Upper lobe of right lung (tissue), 1 donor: ENCODE data around the gene AGXT2. TPM values are rescaled to one million over a fixed set of nuclear protein-coding genes. Genes with fewer than 3 reads are reported as not detected.

ENCODE experiments used
- ATAC-seq: fragments of 200-7000 bp; cut with Tn5 transposase; one replicate; pipeline ENCODE4 v1.9.1; 2020; ENCODE audit warnings: mild to moderate bottlenecking, moderate library complexity
- DNase-seq: peaks from one replicate; pipeline ENCODE4 v3.0.0-alpha.2; 2020
- H3K27ac ChIP-seq: fragments of 200-600 bp; one replicate; pipeline ENCODE4 v1.8.0; 2022
- H3K27me3 ChIP-seq: fragments of 200-600 bp; one replicate; pipeline ENCODE4 v1.8.0; 2022; ENCODE audit warnings: mild to moderate bottlenecking
- H3K36me3 ChIP-seq: fragments of 200-600 bp; one replicate; pipeline ENCODE4 v1.8.0; 2022
- H3K4me1 ChIP-seq: fragments of 200-600 bp; one replicate; pipeline ENCODE4 v1.8.0; 2022
- H3K4me3 ChIP-seq: fragments of 200-600 bp; one replicate; pipeline ENCODE4 v1.8.0; 2022; ENCODE audit warnings: mild to moderate bottlenecking
- H3K9me3 ChIP-seq: fragments of 200-600 bp; one replicate; pipeline ENCODE4 v1.8.0; 2022
- intact Hi-C: fragments of 100-400 bp; cut with DNase I; formaldehyde crosslinking; loops from one replicate; pipeline ENCODE4 v1.11.0; 2022
- total RNA-seq: library from RNA; stranded (reverse); fragmentation: NEBNext Ultra II Directional; extraction: Animal tissue kit (Norgen Biotek cat#: 25700); gene quantifications from one replicate; pipeline ENCODE4 v1.2.1, GENCODE V29; 2021
- TF ChIP-seq, protein P1 (sequence below): fragments of 200-600 bp; IDR thresholded peaks from one replicate; pipeline ENCODE4 v1.8.0; 2022; ENCODE audit warnings: antibody characterized with exemption
- donor health status: DM: no; HTN: yes; CAD: no; lungs with severe emphysema.

The AGXT2 gene
- total RNA-seq, 1 donor from 2014 or later, result not detected

DNA sequence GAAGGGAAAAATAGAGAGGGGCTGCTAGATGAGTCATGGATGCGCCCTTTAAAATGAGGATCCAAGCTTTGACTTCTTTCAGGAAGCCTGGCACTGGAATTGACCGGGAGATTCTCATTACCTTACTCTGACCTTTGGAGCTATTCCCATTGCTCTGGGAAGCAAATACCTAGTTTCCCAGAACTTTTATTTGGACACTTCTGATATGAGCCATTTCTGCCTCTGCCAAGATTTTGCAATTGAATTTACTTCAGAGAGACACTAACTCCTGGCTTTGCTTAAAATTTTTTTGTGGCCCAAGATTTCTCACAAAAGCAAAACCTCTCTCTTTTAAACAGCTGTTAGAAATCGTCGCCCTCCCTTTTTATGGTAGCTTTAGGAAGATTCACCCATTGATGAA lies 15.7 kb upstream of the AGXT2 start:
- intact Hi-C loops, result no loop called here
- H3K27me3 ChIP-seq, result no peaks in the 10 kb centered on the region
- H3K9me3 ChIP-seq, result no peaks in the 10 kb centered on the region
- ATAC-seq (no peak), DNase-seq (no peak)
- no peak overlapping the region for H3K27ac ChIP-seq
- H3K4me1 ChIP-seq, result peaks cover 6% of the 10 kb centered on the region
- H3K36me3 ChIP-seq, result no peaks in the 10 kb centered on the region
- no peak overlapping the region for H3K4me3 ChIP-seq
- TF ChIP-seq, protein P1, sequence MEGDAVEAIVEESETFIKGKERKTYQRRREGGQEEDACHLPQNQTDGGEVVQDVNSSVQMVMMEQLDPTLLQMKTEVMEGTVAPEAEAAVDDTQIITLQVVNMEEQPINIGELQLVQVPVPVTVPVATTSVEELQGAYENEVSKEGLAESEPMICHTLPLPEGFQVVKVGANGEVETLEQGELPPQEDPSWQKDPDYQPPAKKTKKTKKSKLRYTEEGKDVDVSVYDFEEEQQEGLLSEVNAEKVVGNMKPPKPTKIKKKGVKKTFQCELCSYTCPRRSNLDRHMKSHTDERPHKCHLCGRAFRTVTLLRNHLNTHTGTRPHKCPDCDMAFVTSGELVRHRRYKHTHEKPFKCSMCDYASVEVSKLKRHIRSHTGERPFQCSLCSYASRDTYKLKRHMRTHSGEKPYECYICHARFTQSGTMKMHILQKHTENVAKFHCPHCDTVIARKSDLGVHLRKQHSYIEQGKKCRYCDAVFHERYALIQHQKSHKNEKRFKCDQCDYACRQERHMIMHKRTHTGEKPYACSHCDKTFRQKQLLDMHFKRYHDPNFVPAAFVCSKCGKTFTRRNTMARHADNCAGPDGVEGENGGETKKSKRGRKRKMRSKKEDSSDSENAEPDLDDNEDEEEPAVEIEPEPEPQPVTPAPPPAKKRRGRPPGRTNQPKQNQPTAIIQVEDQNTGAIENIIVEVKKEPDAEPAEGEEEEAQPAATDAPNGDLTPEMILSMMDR, result no peak

DNA sequence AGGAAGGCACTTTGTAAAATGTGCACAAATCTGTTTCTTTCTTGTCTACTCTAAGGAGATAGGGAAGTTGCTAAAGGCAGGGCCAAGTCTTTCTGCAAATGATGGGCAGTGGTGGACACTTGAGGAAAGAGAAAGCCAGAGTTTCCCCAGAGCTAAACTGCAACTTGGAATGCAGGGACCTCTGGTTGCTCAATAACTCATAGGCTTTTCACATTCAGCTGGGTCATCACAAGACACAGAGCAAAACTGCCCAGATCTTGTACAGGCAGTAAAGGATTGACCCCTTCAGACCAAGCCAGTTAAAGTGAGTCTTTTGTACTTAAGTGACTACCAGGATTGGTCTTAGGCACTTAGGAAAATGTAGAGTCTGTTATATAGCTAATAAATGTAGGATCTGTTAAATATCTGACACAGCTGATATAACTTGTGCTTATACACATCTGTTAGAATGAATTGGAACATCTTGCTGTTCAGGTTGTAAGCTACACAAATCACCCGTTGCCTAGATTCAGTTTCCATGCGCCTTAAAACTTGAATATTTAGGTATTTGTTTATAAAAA lies 13.5 kb upstream of the AGXT2 start:
- Histone ChIP-seq H3K4me1 (peaks cover 6% of the 10 kb centered on the region), H3K9me3 (no peaks in the 10 kb centered on the region), H3K36me3 (no peaks in the 10 kb centered on the region), H3K4me3 (no peak overlapping the region), H3K27ac (no peak overlapping the region), H3K27me3 (no peaks in the 10 kb centered on the region)
- peak; percentile 58 for ATAC-seq
- intact Hi-C loops, result no loop called here
- TF ChIP-seq, protein P1, result no peak
- DNase-seq, result no peak

DNA sequence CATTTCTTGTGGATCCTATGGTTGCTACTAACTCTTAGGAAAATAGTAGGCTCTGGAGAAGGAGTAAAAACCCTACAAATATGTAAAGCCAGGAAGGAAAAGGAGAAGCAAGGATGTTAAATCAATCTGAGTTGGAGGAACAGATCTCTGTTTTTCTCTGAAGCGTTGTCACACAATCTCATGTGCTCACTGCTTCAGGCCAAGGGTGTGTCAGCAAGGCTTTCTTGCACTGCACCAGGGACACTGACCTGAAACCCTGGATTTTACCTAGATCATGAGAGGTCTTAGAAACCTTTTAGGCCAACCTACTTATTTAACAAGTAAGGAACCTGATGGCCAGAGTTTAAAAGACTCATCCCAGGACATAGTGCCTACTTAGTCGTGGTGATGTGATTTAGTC lies 12.5 kb upstream of the AGXT2 start:
- H3K9me3 ChIP-seq, result no peaks in the 10 kb centered on the region
- no peaks in the 10 kb centered on the region for H3K36me3 ChIP-seq
- no peak overlapping the region for H3K4me3 ChIP-seq
- H3K4me1 ChIP-seq, result peaks cover 6% of the 10 kb centered on the region
- TF ChIP-seq, protein P1, result no peak
- ATAC-seq, result no peak
- H3K27me3 ChIP-seq, result no peaks in the 10 kb centered on the region
- intact Hi-C loops, result no loop called here
- H3K27ac ChIP-seq, result no peak overlapping the region
- no peak for DNase-seq

DNA sequence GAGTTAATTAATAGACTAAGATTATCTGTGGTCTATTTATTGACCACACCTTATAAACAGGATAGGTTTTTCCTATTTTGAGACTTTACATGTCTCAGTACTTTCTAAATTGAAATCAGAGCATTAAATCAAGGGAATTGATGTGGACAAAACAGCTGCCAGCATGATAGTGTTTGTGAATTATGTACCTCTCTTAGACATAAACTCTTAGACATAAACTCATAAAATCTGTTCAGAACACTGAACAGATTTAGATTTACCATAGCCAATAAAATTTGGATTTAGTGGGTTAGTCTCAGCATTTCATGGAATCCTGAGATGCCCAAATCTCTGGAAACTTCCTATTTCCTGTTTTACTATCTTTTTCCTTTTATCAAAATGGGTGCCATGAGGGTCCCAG lies 11.5 kb upstream of the AGXT2 start:
- TF ChIP-seq, protein P1, result no peak
- intact Hi-C loops, result no loop called here
- no peaks in the 10 kb centered on the region for H3K9me3 ChIP-seq

DNA sequence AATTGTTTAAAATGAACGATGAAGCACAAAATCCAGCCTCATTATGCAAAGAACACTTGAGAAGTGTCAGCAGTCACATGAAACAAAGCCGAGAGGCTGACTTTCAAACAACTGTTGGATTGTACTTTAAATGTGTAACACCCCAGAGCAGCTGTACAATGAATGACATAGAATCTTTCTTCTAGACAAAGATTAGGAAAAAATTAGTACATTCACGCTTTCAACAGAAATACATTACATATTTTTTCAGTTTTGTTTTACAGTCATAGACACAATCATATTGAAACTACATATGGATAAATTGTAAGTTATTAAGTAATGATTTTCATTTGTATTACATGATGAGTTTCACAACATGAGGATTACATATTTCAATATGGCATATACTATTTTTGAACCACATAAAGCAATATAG lies 10.6 kb upstream of the AGXT2 start:
- H3K4me3 ChIP-seq, result no peak overlapping the region
- H3K36me3 ChIP-seq, result no peaks in the 10 kb centered on the region
- intact Hi-C loops, result no loop called here
- no peaks in the 10 kb centered on the region for H3K27me3 ChIP-seq
- H3K9me3 ChIP-seq, result no peaks in the 10 kb centered on the region
- no peak for DNase-seq
- no peak for ATAC-seq
- peaks cover 5% of the 10 kb centered on the region for H3K4me1 ChIP-seq
- TF ChIP-seq, protein P1, result no peak
- H3K27ac ChIP-seq, result no peak overlapping the region

More for the DNA sequence above, 11.5 kb upstream of the AGXT2 start:
- ATAC-seq (no peak), DNase-seq (no peak)
- Histone ChIP-seq H3K4me1 (peaks cover 6% of the 10 kb centered on the region), H3K27me3 (no peaks in the 10 kb centered on the region), H3K27ac (no peak overlapping the region), H3K36me3 (no peaks in the 10 kb centered on the region), H3K4me3 (no peak overlapping the region)

DNA sequence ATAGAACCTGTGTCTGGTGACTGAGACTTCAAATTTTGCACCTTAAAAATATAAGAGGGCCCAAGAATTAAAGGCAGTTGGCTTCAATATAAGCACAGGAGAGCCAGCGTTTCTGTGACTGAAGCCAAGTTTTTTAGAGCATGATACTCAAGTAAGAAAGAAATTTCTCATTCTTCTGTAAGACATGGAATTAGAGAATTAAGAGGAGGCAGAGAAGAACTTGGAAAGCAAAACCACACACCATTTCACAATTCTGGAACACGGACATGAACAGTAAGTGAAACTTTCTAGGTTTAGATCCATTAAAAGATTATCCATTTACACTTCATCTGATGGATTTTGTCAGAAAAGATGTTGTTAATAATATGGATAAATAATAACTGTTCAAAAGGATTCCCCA lies 8.9 kb upstream of the AGXT2 start:
- H3K4me3 ChIP-seq, result no peak overlapping the region
- intact Hi-C loops, result no loop called here
- no peaks in the 10 kb centered on the region for H3K27me3 ChIP-seq
- DNase-seq, result no peak
- H3K4me1 ChIP-seq, result no peaks in the 10 kb centered on the region
- ATAC-seq, result no peak
- H3K27ac ChIP-seq, result no peak overlapping the region
- TF ChIP-seq, protein P1, result no peak
- no peaks in the 10 kb centered on the region for H3K9me3 ChIP-seq
- H3K36me3 ChIP-seq, result no peaks in the 10 kb centered on the region
